Hepatocyte (in vitro differentiated cells): ENCODE data around the gene FNDC3B. TPM values are rescaled to one million over a fixed set of nuclear protein-coding genes. Genes with fewer than 3 reads are reported as not detected.

ENCODE experiments used
- DNase-seq: peaks from one replicate; pipeline ENCODE4 v3.0.0-alpha.2; 2016; ENCODE audit warnings: low spot score
- H2AFZ ChIP-seq: fragments of 200-600 bp; sonication (generic); 2 replicates; pipeline ENCODE4 v1.6.0; 2016; ENCODE audit warnings: antibody characterized with exemption, mild to moderate bottlenecking
- H3K27ac ChIP-seq: fragments of 200-600 bp; sonication (generic); 2 replicates; pipeline ENCODE4 v1.5.1; 2016; ENCODE audit warnings: mild to moderate bottlenecking
- H3K27me3 ChIP-seq: fragments of 200-600 bp; sonication (generic); 2 replicates; pipeline ENCODE4 v1.6.1; 2016
- H3K36me3 ChIP-seq: fragments of 200-600 bp; sonication (generic); replicated peaks from 2 replicates; pipeline ENCODE4 v1.5.1; 2016; ENCODE audit warnings: low read depth; ENCODE audit not compliant: insufficient read depth
- H3K4me1 ChIP-seq: fragments of 200-600 bp; sonication (generic); 2 replicates; pipeline ENCODE4 v1.5.1; 2016; ENCODE audit warnings: mild to moderate bottlenecking, moderate library complexity; ENCODE audit not compliant: insufficient read depth
- H3K4me2 ChIP-seq: fragments of 200-600 bp; sonication (generic); 2 replicates; pipeline ENCODE4 v1.6.0; 2016
- H3K4me3 ChIP-seq: fragments of 200-600 bp; sonication (generic); 2 replicates; pipeline ENCODE4 v1.5.1; 2016; ENCODE audit warnings: mild to moderate bottlenecking
- H3K79me2 ChIP-seq: fragments of 200-600 bp; sonication (generic); 2 replicates; pipeline ENCODE4 v1.6.0; 2017; ENCODE audit warnings: mild to moderate bottlenecking
- H3K9me2 ChIP-seq: fragments of 200-600 bp; sonication (generic); replicated peaks from 2 replicates; pipeline ENCODE4 v1.6.0; 2017; ENCODE audit warnings: mild to moderate bottlenecking; ENCODE audit not compliant: insufficient read depth
- H3K9me3 ChIP-seq: fragments of 200-600 bp; sonication (generic); 2 replicates; pipeline ENCODE4 v1.5.1; 2016; ENCODE audit warnings: low read depth, mild to moderate bottlenecking
- H4K20me1 ChIP-seq: fragments of 200-600 bp; sonication (generic); 2 replicates; pipeline ENCODE4 v1.6.0; 2016; ENCODE audit warnings: mild to moderate bottlenecking; ENCODE audit not compliant: insufficient read depth, poor library complexity, severe bottlenecking
- EZH2 ChIP-seq: fragments of 200-600 bp; sonication (generic); IDR thresholded peaks from 2 replicates; pipeline ENCODE4 v1.6.1; 2016; ENCODE audit warnings: antibody characterized with exemption, mild to moderate bottlenecking, borderline replicate concordance
- EZH2phosphoT487 ChIP-seq: fragments of 200-600 bp; sonication (generic); IDR thresholded peaks from one replicate; pipeline ENCODE4 v1.6.1; 2018; ENCODE audit warnings: antibody characterized with exemption, mild to moderate bottlenecking, low read depth, moderate library complexity; ENCODE audit not compliant: unreplicated experiment, severe bottlenecking
- WGBS: methylation state at CpG from one replicate; pipeline ENCODE4 v1.1.6; 2016; ENCODE audit warnings: low lambda C conversion rate; ENCODE audit errors: missing lambda C conversion rate; 5-methylcytosine and 5-hydroxymethylcytosine counted together
- polyA plus RNA-seq: library from polyadenylated mRNA; unstranded; fragments of >200 nt; fragmentation: Nextera tagmentation; extraction: Ambion mirVana; gene quantifications from 2 replicates; pipeline ENCODE4 v1.2.1, GENCODE V29; 2016
- total RNA-seq: library from RNA; depleted of rRNA; stranded (reverse); fragments of >200 nt; gene quantifications from 2 replicates; pipeline ENCODE4 v1.2.3, GENCODE V29; 2014
- TF ChIP-seq, protein P1 (sequence below): fragments of 200-600 bp; sonication (generic); IDR thresholded peaks from 2 replicates; pipeline ENCODE4 v1.5.1; 2016; ENCODE audit warnings: antibody characterized with exemption, mild to moderate bottlenecking; ENCODE audit not compliant: poor library complexity

The FNDC3B gene
- total and polyA plus RNA-seq, 2 experiments from 2014 or later: 61.2 to 113 TPM

GRCh38 chr3:172201136-172201869 is 161.9 kb downstream of the FNDC3B start:
- Histone ChIP-seq H3K79me2 (peaks cover 83% of the 10 kb centered on the region), H3K4me3 (no peak overlapping the region), H3K27me3 (no peaks in the 10 kb centered on the region), H4K20me1 (peaks cover 3% of the 10 kb centered on the region), H3K27ac (peak overlapping the region; percentile 85), H3K4me1 (peaks cover 48% of the 10 kb centered on the region), H3K36me3 (no peaks in the 10 kb centered on the region), H3K4me2 (no peak overlapping the region), H2AFZ (no peak overlapping the region), H3K9me3 (no peaks in the 10 kb centered on the region), H3K9me2 (no peaks in the 10 kb centered on the region)
- 69% methylated on average over 11 of the region's 11 CpGs for WGBS
- peak; percentile 65 for DNase-seq
- TF ChIP-seq EZH2 (no peak), EZH2phosphoT487 (no peak)
- TF ChIP-seq, protein P1, sequence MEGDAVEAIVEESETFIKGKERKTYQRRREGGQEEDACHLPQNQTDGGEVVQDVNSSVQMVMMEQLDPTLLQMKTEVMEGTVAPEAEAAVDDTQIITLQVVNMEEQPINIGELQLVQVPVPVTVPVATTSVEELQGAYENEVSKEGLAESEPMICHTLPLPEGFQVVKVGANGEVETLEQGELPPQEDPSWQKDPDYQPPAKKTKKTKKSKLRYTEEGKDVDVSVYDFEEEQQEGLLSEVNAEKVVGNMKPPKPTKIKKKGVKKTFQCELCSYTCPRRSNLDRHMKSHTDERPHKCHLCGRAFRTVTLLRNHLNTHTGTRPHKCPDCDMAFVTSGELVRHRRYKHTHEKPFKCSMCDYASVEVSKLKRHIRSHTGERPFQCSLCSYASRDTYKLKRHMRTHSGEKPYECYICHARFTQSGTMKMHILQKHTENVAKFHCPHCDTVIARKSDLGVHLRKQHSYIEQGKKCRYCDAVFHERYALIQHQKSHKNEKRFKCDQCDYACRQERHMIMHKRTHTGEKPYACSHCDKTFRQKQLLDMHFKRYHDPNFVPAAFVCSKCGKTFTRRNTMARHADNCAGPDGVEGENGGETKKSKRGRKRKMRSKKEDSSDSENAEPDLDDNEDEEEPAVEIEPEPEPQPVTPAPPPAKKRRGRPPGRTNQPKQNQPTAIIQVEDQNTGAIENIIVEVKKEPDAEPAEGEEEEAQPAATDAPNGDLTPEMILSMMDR: no peak

DNA sequence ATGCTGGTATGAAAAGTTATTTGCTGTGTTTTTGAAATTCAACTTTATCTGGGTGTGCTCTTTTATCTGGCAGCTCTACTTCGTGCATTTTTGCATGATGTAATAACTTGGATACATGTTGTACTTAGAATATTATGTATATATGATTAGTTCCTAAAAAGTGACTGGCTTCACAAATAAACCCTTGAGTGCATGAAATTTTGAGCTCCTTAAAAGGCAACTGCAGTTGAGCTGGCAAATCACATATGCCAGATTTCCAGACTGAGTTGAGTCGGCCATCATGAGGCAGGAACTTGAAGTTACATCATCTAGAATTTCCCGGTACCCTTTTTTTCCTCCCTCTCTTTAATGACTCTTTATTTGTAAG is 162.5 kb downstream of the FNDC3B start:
- peaks cover 84% of the 10 kb centered on the region for H3K79me2 ChIP-seq
- no peaks in the 10 kb centered on the region for H3K27me3 ChIP-seq
- no peaks in the 10 kb centered on the region for H3K36me3 ChIP-seq
- peaks cover 48% of the 10 kb centered on the region for H3K4me1 ChIP-seq
- no peaks in the 10 kb centered on the region for H3K9me2 ChIP-seq
- no peaks in the 10 kb centered on the region for H4K20me1 ChIP-seq
- WGBS: 62% methylated on average over 3 of the region's 3 CpGs
- no peaks in the 10 kb centered on the region for H3K9me3 ChIP-seq
- TF ChIP-seq, protein P1: peak; percentile 10
- TF ChIP-seq EZH2 (no peak), EZH2phosphoT487 (no peak)
- H3K4me3 ChIP-seq: no peak overlapping the region
- H3K27ac ChIP-seq: peak overlapping the region; percentile 85
- H2AFZ ChIP-seq: no peak overlapping the region
- DNase-seq: peak; percentile 47
- H3K4me2 ChIP-seq: no peak overlapping the region

GRCh38 chr3:172202797-172203196 is 163.4 kb downstream of the FNDC3B start:
- H4K20me1 ChIP-seq: no peaks in the 10 kb centered on the region
- H3K4me2 ChIP-seq: peak overlapping the region; percentile 67
- H3K4me1 ChIP-seq: peaks cover 48% of the 10 kb centered on the region
- no peak for DNase-seq
- no peaks in the 10 kb centered on the region for H3K9me2 ChIP-seq
- TF ChIP-seq EZH2phosphoT487 (no peak), EZH2 (no peak)
- TF ChIP-seq, protein P1: no peak
- H3K9me3 ChIP-seq: no peaks in the 10 kb centered on the region
- no peaks in the 10 kb centered on the region for H3K36me3 ChIP-seq
- peaks cover 85% of the 10 kb centered on the region for H3K79me2 ChIP-seq
- H3K4me3 ChIP-seq: no peak overlapping the region
- 83% methylated on average over 3 of the region's 3 CpGs for WGBS
- H2AFZ ChIP-seq: no peak overlapping the region
- H3K27me3 ChIP-seq: no peaks in the 10 kb centered on the region
- H3K27ac ChIP-seq: peak overlapping the region; percentile 85
